NAMALWA (cell line): ENCODE measurements around the gene SLC38A7.
"Not testable (repeated sequence)": the region's sequence is repeated elsewhere in the genome, so short reads cannot be mapped to it uniquely, and the experiment has no call there.

Experiments used
- DNase-seq: peaks from one replicate; pipeline ENCODE4 v3.0.0-alpha.2; 2015; ENCODE audit warnings: low spot score

SLC38A7 gene

GRCh38 chr16:58684354-58685083 is at the start of gene SLC38A7:
Gene SLC38A7, minus strand, starts transcription at chr16:58684770. Its CDS starts 4,644 bp downstream, at chr16:58680126.
- peak; percentile 88 for DNase-seq

- DNase-seq, result peak; percentile 91
Measured at GRCh38 chr16:58733671-58734458, 49.3 kb upstream of the SLC38A7 start, which contains the start of gene GOT2. Gene GOT2, minus strand, starts transcription at chr16:58734316. Its CDS starts 88 bp downstream, at chr16:58734228.

- peak; percentile 33 for DNase-seq
Measured at GRCh38 chr16:58733248-58733670, 48.7 kb upstream of the SLC38A7 start.

GRCh38 chr16:58732545-58733247 is 48.1 kb upstream of the SLC38A7 start:
- peak; percentile 27 for DNase-seq

- DNase-seq, result peak; percentile 59
Measured at GRCh38 chr16:58730724-58731370, 46.3 kb upstream of the SLC38A7 start.

GRCh38 chr16:58727796-58728568 is 43.4 kb upstream of the SLC38A7 start:
- DNase-seq, result peak; percentile 36

GRCh38 chr16:58727028-58727781 is 42.6 kb upstream of the SLC38A7 start:
- DNase-seq, result no peak

GRCh38 chr16:58723109-58723508 is 38.5 kb upstream of the SLC38A7 start:
- no peak for DNase-seq

GRCh38 chr16:58717994-58718393 is 33.4 kb upstream of the SLC38A7 start:
- DNase-seq, result no peak

- DNase-seq, result no peak
Measured at GRCh38 chr16:58716468-58716867, 31.9 kb upstream of the SLC38A7 start.

- DNase-seq, result no peak
Measured at GRCh38 chr16:58713742-58714141, 29.2 kb upstream of the SLC38A7 start.

GRCh38 chr16:58709333-58709732 is 24.8 kb upstream of the SLC38A7 start:
- DNase-seq, result no peak

- no peak for DNase-seq
Measured at GRCh38 chr16:58699151-58699550, 14.6 kb upstream of the SLC38A7 start.

GRCh38 chr16:58695368-58695767 is 10.8 kb upstream of the SLC38A7 start:
- no peak for DNase-seq

GRCh38 chr16:58692450-58692849 is 7.9 kb upstream of the SLC38A7 start:
- no peak for DNase-seq

- DNase-seq, result not testable (repeated sequence)
Measured at GRCh38 chr16:58686985-58687706, 2.6 kb upstream of the SLC38A7 start.

- DNase-seq, result no peak
Measured at GRCh38 chr16:58685084-58685449, 497 bp upstream of the SLC38A7 start.

GRCh38 chr16:58684001-58684353 is 593 bp downstream of the SLC38A7 start:
- DNase-seq, result no peak

- DNase-seq, result no peak
Measured at GRCh38 chr16:58679763-58680162, 4.8 kb downstream of the SLC38A7 start.

GRCh38 chr16:58678716-58679115 is 5.9 kb downstream of the SLC38A7 start:
- no peak for DNase-seq
